GM21528 (cell line): ENCODE results near the gene SUMF2.
A peak's percentile ranks its signal among the peaks of the same experiment; 100 is the strongest.
"Not testable (repeated sequence)": the region's sequence is repeated elsewhere in the genome, so short reads cannot be mapped to it uniquely, and the experiment has no call there.

ENCODE experiments used
- ATAC-seq: cut with Tn5 transposase; IDR thresholded peaks from one replicate; pipeline ENCODE4 v1.9.1; 2021; ENCODE audit warnings: mild to moderate bottlenecking, moderate library complexity; ENCODE audit not compliant: unreplicated experiment, low FRiP score

Gene SUMF2

DNA sequence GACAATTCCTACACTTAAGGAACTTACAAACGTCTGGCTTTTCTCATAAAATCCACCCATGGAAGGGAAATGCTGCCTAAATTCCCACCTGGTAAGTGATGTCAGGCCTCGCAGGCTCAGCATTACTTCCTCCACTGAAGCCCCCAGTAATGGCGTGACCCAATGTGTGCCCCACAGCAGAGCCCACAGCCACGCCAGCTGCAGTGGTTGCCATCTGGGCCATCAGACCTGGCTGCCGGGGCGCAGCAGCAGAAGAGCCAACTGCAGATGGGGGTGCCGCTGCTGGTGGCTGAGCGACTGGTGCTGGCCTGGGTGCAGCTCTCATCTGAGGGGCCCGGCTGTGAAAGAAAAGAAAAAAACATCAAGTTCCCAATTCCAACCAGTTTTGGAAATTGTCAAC lies 40.1 kb downstream of the SUMF2 start:
- ATAC-seq: not testable (repeated sequence)

DNA sequence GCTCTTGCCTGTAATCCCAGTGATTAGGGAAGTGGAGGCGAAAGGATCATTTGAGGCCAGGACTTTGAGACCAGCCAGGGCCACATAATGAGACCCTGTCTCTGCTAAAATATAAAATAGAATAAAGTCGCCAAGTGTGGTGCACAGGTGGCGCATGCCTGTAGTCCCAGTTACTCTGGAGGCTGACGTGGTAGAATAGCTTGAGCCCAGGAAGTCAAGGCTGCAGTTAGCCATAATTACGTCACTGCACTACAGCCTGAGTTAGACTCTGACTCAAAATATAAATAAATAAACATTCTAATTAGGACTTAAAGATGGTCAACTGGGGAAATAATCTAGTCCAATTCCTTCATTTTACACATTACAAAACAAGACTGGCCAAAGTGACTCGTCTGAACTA lies 41.4 kb downstream of the SUMF2 start:
- no peak for ATAC-seq

DNA sequence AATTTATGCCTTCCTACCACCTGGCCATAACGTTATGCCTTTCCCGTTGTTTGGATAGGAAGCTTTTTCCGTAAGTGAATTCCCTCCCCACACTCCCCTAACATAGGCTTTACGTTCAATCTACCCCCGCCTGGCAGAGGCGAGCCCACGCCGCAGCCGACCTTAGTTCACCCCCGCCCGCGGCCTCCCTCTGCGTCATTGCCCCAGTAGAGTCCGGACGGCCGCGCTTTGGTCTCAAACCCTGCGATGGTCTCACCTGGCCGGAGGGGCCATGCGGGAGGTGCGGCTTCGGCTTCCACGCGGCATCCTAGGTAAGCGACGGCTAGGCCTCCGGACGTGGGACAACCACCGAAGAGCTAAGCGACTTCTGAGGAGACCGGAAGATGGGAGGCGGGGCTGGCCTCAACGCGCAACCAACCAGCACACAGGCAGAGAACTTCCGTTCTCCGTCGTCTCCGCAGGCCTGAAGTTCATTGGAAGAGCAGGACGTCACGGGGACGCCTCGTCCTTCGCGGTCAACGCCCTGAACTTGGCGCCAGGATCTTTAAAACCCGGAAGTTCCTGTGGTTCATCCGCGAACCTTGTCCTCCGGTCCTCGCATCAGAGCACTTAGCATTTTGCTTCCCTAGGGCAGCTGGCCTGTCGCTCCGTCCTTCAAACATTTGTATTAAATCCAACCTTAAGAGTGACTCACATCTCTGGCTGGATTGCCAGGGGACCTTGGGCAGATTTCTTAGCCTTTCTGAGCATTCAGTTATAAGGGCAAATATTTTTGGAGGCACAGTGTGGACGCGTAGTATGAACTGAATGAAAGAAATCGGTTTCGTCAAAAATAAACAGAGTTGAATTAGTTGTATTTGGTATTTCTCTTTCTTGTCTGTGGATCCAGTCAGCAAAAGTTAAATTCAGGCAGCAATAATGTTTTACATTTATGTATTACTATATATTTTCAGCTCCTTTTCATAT lies 42.3 kb downstream of the SUMF2 start, which contains the start of gene CHCHD2:
Gene CHCHD2, minus strand, starts transcription at position 369 of the 966 bp plus-strand sequence. Its CDS starts 63 bp downstream, at position 306.
- peak; percentile 100 for ATAC-seq

DNA sequence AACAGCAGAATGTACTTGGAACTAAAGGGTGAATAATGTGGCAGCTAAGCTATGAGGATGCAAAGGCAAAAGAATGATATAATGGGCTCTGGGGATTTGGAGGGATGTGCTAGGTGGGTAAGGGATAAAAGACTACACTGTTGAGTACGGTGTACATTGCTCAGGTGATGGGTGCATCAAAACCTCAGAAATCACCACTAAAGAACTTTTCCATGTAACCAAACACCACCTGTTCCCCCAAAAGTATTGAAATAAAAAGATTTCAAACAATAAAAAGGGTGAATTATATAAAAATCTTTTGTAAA lies 43.8 kb downstream of the SUMF2 start:
- no peak for ATAC-seq

DNA sequence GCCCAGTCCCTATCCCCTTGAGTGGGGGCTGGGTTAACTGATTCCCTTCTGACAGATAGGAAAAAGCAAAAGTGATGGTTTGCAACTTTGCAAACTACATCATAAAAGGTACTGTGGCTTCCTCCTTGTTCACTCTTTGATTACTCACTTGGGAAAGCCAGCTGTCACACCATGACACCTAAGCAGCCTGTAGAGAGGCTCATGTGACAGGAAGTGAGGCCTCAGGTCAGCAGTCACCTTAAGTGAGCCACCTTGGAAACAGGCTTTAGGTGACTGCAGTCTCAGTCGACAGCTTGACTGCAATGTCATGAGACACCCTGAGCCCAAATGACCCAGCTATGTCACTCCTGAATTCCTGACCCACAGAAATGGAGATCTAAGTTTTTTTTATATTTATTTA lies 46.5 kb downstream of the SUMF2 start:
- no peak for ATAC-seq

DNA sequence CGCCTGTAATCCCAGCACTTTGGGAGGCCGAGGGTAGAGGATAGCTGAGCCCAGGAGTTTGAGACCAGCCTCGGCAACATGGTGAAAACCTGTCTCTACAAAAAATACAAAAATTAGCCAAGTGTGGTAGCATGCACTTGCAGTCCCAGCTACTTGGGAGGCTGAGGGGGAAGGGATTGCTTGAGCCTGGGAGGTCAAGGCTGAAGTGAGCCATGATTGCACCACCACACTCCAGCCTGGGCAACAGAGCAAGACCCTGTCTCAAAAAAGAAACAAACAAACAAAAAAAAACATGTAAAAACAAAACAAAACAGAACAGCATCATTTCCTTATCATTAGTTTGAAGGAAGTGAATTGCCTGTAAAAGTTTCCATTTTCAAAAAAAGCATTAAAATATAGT lies 48.2 kb downstream of the SUMF2 start:
- ATAC-seq: not testable (repeated sequence)

DNA sequence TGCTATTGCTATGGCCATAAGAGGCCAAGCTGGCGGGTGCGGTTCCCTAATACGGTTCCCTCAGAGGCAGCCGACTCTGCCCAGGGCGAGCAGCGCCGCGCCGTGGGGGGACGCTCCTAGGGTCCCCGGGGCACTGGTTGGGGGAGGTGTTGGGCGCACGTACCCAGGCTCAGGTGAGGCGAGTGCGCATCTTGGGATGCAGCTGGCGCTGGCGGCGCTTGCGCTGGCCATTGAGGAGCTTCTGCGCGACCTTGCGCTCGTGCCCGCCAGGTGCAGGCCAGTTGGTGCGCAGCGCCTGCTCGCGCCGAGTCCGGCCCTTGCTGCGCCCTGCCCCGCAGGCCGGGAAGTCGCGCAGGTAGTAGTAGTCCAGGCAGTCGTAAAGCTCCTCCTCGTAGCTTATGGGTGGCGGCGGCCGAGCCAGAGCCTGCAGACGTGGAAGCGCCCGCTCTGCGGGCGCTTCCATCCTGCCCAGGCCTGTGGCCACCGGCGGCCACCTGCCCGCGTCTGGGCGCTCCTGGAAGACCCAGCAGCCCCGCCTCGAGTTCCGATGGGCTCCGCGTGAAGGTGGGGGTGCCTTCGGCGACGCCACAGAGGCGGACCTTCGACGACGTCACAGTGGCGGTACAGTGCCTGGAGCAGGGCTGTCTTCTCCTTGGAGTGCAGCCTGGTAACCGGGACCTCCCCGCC lies 51.9 kb downstream of the SUMF2 start, which contains the start of gene NUPR2:
Gene NUPR2, minus strand, starts transcription at position 566 of the 687 bp plus-strand sequence. Its CDS starts 103 bp downstream, at position 463.
- ATAC-seq: no peak

DNA sequence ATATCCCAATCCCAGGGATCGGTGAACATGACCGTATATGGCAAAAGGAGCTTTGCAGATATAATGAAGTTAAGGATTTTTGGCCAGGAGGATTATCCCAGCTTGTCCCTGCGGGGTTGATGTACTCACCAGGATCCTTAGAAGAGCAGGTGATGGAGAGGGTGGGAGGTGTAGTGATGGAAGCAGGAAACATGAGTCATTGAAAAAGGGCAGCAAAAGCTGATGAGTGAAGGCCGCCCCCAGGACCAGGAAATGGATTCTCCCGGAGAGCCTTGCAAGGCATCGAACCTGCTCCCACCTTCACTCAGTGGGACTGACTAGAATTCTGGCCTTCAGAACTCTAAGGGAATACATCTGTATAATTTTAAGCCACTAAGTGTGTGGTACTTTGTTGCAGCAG lies 57.4 kb downstream of the SUMF2 start:
- no peak for ATAC-seq

DNA sequence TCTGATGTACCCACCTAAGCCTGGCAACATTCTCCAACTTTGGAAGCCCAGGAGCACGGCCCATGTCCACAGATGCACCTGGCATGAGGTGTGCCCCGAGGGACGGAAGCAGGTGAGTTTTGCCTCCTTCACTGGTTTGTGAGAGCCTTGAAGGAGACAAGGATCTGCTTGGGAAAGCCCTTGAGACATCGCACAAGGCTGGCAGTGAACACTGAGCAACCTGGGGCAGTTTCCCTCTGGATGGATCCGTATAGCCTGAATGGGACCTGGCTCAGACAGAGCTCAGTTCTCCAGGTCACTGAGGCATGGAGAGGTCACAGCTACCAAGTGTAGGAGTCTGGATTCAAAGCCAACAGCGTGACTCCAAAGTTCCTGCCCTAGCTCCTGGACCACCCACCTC lies 60.9 kb downstream of the SUMF2 start:
- no peak for ATAC-seq

DNA sequence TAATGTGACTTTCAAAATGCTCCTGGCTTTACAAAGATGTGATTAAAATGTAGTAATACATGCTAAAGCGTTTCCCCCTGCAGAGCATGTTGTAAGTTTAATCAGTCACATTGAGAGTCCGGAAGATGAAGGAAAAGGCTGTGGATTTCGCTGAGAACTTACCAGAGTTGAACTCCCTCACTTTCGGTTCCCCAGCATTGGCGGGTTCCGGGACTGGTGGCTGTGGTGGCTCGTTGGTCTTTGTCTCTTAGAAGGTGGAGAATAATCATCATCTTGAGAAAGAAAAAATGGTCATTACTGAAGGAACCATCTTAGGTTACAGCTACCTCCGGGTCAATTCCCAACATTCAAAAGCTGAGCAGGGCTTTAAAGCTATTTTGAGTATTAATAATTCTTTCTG lies 61.7 kb downstream of the SUMF2 start:
- no peak for ATAC-seq

DNA sequence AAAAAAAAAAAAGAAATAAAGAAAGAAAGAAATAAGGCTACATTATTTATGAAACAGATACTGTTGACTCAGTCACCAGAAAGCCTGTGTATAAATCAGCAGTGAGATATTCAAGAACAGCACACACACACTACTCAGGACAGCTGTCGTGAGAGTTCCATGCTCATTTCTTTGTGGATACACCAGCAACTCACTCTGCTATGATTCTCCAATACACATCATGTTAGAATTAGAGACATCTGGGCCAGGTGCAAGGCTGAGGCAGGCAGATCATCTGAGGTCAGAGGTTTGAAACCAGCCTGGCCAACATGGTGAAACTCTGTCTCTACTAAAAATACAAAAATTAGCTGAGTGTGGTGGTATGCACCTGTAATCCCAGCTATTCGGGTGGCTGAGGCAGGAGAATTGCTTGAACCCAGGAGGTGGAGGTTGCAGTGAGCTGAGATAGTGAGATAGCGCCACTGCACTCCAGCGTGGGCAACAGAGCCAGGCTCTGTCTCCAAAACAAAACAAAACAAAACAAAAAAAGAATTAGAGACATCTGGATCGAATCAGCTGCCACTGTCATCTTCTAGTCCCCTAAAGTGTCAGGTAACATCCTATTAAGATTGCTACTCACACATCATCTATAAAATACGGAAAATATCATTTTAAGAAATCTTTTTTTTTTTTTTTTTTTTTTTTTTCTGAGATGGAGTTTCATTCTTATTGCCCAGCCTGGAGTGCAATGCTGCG lies 63.3 kb downstream of the SUMF2 start:
- ATAC-seq: no peak
